Trophoblast cell (in vitro differentiated cells and primary cell): ENCODE measurements around the gene KYAT1.
A peak's percentile ranks its signal among the peaks of the same experiment; 100 is the strongest.

Source experiments
- DNase-seq, 2 donors: peaks; one replicate each; pipeline ENCODE4 v3.0.0-alpha.2; 2016
- H2AFZ ChIP-seq: 2 replicates; pipeline ENCODE4 v1.6.1; 2013; ENCODE audit warnings: low read length, moderate library complexity, mild to moderate bottlenecking; ENCODE audit not compliant: insufficient read depth, poor library complexity
- H2AK5ac ChIP-seq: 2 replicates; pipeline ENCODE4 v1.6.1; 2013; ENCODE audit warnings: mild to moderate bottlenecking, low read length
- H2BK120ac ChIP-seq: 2 replicates; pipeline ENCODE4 v1.6.1; 2013; ENCODE audit warnings: low read length, mild to moderate bottlenecking, moderate library complexity; ENCODE audit not compliant: insufficient read depth, poor library complexity
- H2BK12ac ChIP-seq: 2 replicates; pipeline ENCODE4 v1.6.1; 2013; ENCODE audit warnings: mild to moderate bottlenecking, low read length, moderate library complexity
- H2BK5ac ChIP-seq: 2 replicates; pipeline ENCODE4 v1.6.1; 2013; ENCODE audit warnings: low read length, low read depth, moderate library complexity, mild to moderate bottlenecking; ENCODE audit not compliant: poor library complexity
- H3K14ac ChIP-seq: 2 replicates; pipeline ENCODE4 v1.6.1; 2013; ENCODE audit warnings: mild to moderate bottlenecking, low read length
- H3K18ac ChIP-seq: 2 replicates; pipeline ENCODE4 v1.6.1; 2013; ENCODE audit warnings: mild to moderate bottlenecking, low read length
- H3K23ac ChIP-seq: 2 replicates; pipeline ENCODE4 v1.6.1; 2013; ENCODE audit warnings: low read length
- H3K27ac ChIP-seq: 2 replicates; pipeline ENCODE4 v1.5.1; 2013; ENCODE audit warnings: low read depth, mild to moderate bottlenecking, inconsistent platforms, low read length, moderate library complexity
- H3K27me3 ChIP-seq: 2 replicates; pipeline ENCODE4 v1.6.1; 2013; ENCODE audit warnings: inconsistent platforms, mild to moderate bottlenecking, low read length, moderate library complexity; ENCODE audit not compliant: insufficient read depth
- H3K36me3 ChIP-seq, 2 experiments: 1 replicate in 1 of 2; 2 replicates in 1 of 2; pipeline ENCODE4 v1.6.1; 2013; ENCODE audit warnings: low read length in 2 of 2, mild to moderate bottlenecking in 2 of 2, moderate library complexity in 1 of 2; ENCODE audit not compliant: insufficient read depth in 2 of 2, control insufficient read depth in 1 of 2
- H3K4ac ChIP-seq: 2 replicates; pipeline ENCODE4 v1.6.1; 2013; ENCODE audit warnings: low read depth, mild to moderate bottlenecking, low read length, moderate library complexity
- H3K4me1 ChIP-seq, 2 experiments: 1 replicate in 1 of 2; 2 replicates in 1 of 2; pipeline ENCODE4 v1.6.1; 2013; ENCODE audit warnings: low read length in 2 of 2, mild to moderate bottlenecking in 2 of 2, moderate library complexity in 1 of 2; ENCODE audit not compliant: insufficient read depth in 2 of 2, control insufficient read depth in 1 of 2
- H3K4me2 ChIP-seq: 2 replicates; pipeline ENCODE4 v1.6.1; 2013; ENCODE audit warnings: inconsistent platforms, mild to moderate bottlenecking, low read length, moderate library complexity
- H3K4me3 ChIP-seq: 2 replicates; pipeline ENCODE4 v1.5.1; 2013; ENCODE audit warnings: mild to moderate bottlenecking, low read depth, low read length, inconsistent platforms
- H3K79me1 ChIP-seq: one replicate; pipeline ENCODE4 v1.6.1; 2013; ENCODE audit warnings: low read length
- H3K79me2 ChIP-seq: 2 replicates; pipeline ENCODE4 v1.6.1; 2013; ENCODE audit warnings: low read length, mild to moderate bottlenecking; ENCODE audit not compliant: control insufficient read depth, insufficient read depth, poor library complexity
- H3K9ac ChIP-seq: 2 replicates; pipeline ENCODE4 v1.6.1; 2013; ENCODE audit warnings: mild to moderate bottlenecking, low read length
- H3K9me3 ChIP-seq: 2 replicates; pipeline ENCODE4 v1.6.1; 2013; ENCODE audit warnings: low read depth, mild to moderate bottlenecking, control low read depth, inconsistent platforms, low read length; ENCODE audit not compliant: insufficient read depth
- H4K12ac ChIP-seq: 2 replicates; pipeline ENCODE4 v1.6.1; 2013; ENCODE audit warnings: low read depth, mild to moderate bottlenecking, low read length, moderate library complexity
- H4K8ac ChIP-seq: 2 replicates; pipeline ENCODE4 v1.6.1; 2013; ENCODE audit warnings: low read depth, mild to moderate bottlenecking, low read length, moderate library complexity
- H4K91ac ChIP-seq: one replicate; pipeline ENCODE4 v1.6.1; 2013; ENCODE audit warnings: low read depth, mild to moderate bottlenecking, low read length, moderate library complexity
- WGBS: extraction: QIAGEN DNeasy Blood & Tissue Kit; methylation state at CpG from one replicate; pipeline ENCODE4 v1.1.7; 2013; ENCODE audit warnings: missing lambda C conversion rate; ENCODE audit not compliant: insufficient read length, insufficient coverage; ENCODE audit errors: extremely low coverage; 5-methylcytosine and 5-hydroxymethylcytosine counted together

The KYAT1 gene

GRCh38 chr9:128836509-128837145 lies 45.1 kb downstream of the KYAT1 start:
- H4K91ac ChIP-seq: no peak overlapping the region
- H2BK5ac ChIP-seq: no peak overlapping the region
- no peak overlapping the region for H3K4ac ChIP-seq
- H3K14ac ChIP-seq: no peak overlapping the region
- no peaks in the 10 kb centered on the region for H3K27me3 ChIP-seq
- no peak overlapping the region for H3K23ac ChIP-seq
- H3K79me1 ChIP-seq: no peaks in the 10 kb centered on the region
- no peak overlapping the region for H3K9ac ChIP-seq
- H3K27ac ChIP-seq: no peak overlapping the region
- peaks cover 8 to 9% of the 10 kb centered on the region in 2 experiments for H3K4me1 ChIP-seq
- no peak overlapping the region for H3K4me2 ChIP-seq
- no peak overlapping the region for H4K12ac ChIP-seq
- H2BK12ac ChIP-seq: no peak overlapping the region
- H2BK120ac ChIP-seq: no peak overlapping the region
- WGBS: no CpG with 5 or more reads among the region's 14 CpGs
- peaks cover 5 to 8% of the 10 kb centered on the region in 2 experiments for H3K36me3 ChIP-seq
- H3K9me3 ChIP-seq: peaks cover 2% of the 10 kb centered on the region
- DNase-seq: no peak
- H3K4me3 ChIP-seq: no peak overlapping the region
- no peak overlapping the region for H3K18ac ChIP-seq
- H4K8ac ChIP-seq: no peak overlapping the region
- no peak overlapping the region for H2AK5ac ChIP-seq
- H2AFZ ChIP-seq: no peak overlapping the region
- H3K79me2 ChIP-seq: no peaks in the 10 kb centered on the region

GRCh38 chr9:128835246-128836210 lies 46.2 kb downstream of the KYAT1 start:
- no peak overlapping the region for H2AFZ ChIP-seq
- no peaks in the 10 kb centered on the region for H3K79me2 ChIP-seq

DNA sequence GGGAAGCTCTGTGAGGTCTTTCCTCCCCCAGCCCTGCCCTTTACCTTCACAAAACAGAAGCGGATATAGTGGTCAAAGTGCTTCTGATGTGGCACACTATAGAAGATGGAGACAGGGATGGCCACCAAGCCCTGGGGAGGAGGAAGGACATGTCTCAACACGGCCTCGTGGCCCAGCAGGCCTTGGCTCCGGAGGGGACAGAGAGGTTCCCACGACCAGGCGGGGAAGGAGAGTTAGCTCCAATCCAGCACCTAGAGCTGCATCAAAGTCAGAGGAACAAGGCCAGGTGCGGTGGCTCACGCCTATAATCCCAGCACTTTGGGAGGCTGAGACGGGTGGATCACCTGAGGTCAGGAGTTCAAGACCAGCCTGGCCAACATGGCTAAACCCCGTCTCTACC lies 48.1 kb downstream of the KYAT1 start:
- Histone ChIP-seq H2BK5ac (no peak overlapping the region), H2AK5ac (no peak overlapping the region), H3K9me3 (peaks cover 2% of the 10 kb centered on the region), H3K23ac (no peak overlapping the region), H3K36me3 (peaks cover 5 to 8% of the 10 kb centered on the region in 2 experiments), H3K4ac (no peak overlapping the region), H4K12ac (no peak overlapping the region), H3K14ac (no peak overlapping the region), H3K27ac (no peak overlapping the region), H3K4me2 (no peak overlapping the region), H2AFZ (no peak overlapping the region), H3K9ac (no peak overlapping the region), H4K91ac (no peak overlapping the region), H3K4me1 (peaks cover 14 to 16% of the 10 kb centered on the region in 2 experiments), H4K8ac (no peak overlapping the region), H3K79me2 (peaks cover 7% of the 10 kb centered on the region), H3K27me3 (no peaks in the 10 kb centered on the region), H3K4me3 (no peak overlapping the region), H2BK12ac (no peak overlapping the region), H2BK120ac (no peak overlapping the region), H3K79me1 (peaks cover 3% of the 10 kb centered on the region), H3K18ac (no peak overlapping the region)
- no CpG with 5 or more reads among the region's 10 CpGs for WGBS
- no peak for DNase-seq

More at GRCh38 chr9:128835246-128836210, 46.2 kb downstream of the KYAT1 start:
- no peak overlapping the region for H2BK120ac ChIP-seq
- H2BK5ac ChIP-seq: no peak overlapping the region
- no peaks in the 10 kb centered on the region for H3K79me1 ChIP-seq
- no peak overlapping the region for H3K18ac ChIP-seq
- DNase-seq: peak; percentile 61 to 74
- H3K9ac ChIP-seq: no peak overlapping the region
- no peak overlapping the region for H2AK5ac ChIP-seq
- H3K14ac ChIP-seq: no peak overlapping the region
- no peak overlapping the region for H4K91ac ChIP-seq
- H3K4ac ChIP-seq: no peak overlapping the region
- no peak overlapping the region for H3K4me2 ChIP-seq
- no peak overlapping the region for H3K23ac ChIP-seq
- no peaks in the 10 kb centered on the region for H3K27me3 ChIP-seq
- H3K4me1 ChIP-seq: peaks cover 8 to 9% of the 10 kb centered on the region in 2 experiments
- peaks cover 2% of the 10 kb centered on the region for H3K9me3 ChIP-seq
- H2BK12ac ChIP-seq: no peak overlapping the region
- H4K12ac ChIP-seq: no peak overlapping the region
- peaks cover 5 to 8% of the 10 kb centered on the region in 2 experiments for H3K36me3 ChIP-seq
- no peak overlapping the region for H3K27ac ChIP-seq
- H3K4me3 ChIP-seq: no peak overlapping the region
- no CpG with 5 or more reads among the region's 28 CpGs for WGBS
- no peak overlapping the region for H4K8ac ChIP-seq

DNA sequence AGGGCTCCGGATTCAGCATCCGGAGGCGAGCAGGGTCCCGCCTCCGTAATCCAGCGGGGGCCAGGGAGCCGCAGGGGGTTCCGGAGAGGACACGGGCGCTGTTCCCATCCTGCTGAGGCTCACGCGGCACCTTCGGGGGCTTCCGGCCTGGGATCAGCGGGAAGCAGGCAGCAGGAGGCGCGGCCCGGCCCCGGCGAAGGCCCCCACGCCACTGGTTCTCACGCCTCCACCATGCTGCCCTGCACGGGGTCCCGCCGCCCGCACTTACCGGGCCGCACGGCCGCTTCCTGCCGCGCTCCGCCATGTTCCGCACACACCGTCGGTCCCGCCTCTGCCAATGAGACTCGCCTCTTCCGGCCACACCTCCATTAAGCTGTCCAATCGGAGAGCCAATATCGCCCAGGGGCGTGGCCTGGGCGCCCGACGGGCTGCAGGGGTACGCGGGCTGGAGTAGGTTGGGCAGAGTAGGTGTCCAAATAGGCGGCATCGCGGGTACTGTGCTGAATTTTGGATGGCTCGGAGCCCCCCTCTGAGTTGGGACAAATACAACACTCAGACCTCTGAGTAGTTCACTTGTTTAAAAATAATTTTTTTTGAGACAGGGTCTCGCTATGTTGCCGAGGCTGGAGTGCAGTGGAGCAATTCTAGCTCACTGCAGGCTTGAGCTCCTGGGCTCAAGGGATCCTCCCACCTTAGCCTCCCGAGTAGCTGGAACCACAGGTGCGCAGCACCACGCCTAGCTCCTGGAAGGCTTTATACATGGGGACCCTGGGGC lies 52.1 kb downstream of the KYAT1 start, which contains the start of gene SPOUT1:
Gene SPOUT1 (minus strand): TSS at position 318 of the 775 bp plus-strand sequence. CDS start 14 bp downstream, at position 304.
- H3K4me3 ChIP-seq: peak within 1 kb of the TSS; percentile 79
- peaks cover 5 to 11% of the 10 kb centered on the region in 2 experiments for H3K4me1 ChIP-seq
- no peak within 1 kb of the TSS for H3K23ac ChIP-seq
- peak within 1 kb of the TSS; percentile 89 for H4K12ac ChIP-seq
- peak within 1 kb of the TSS; percentile 65 for H4K91ac ChIP-seq
- WGBS: no CpG with 5 or more reads among the region's 56 CpGs
- H2AFZ ChIP-seq: peak within 1 kb of the TSS; percentile 96
- peaks cover 24 to 31% of the 10 kb centered on the region in 2 experiments for H3K36me3 ChIP-seq
- H3K27me3 ChIP-seq: no peaks in the 10 kb centered on the region
- H3K14ac ChIP-seq: peak within 1 kb of the TSS; percentile 81
- peak within 1 kb of the TSS; percentile 73 for H3K18ac ChIP-seq
- peak within 1 kb of the TSS; percentile 82 for H3K9ac ChIP-seq
- H2BK5ac ChIP-seq: peak within 1 kb of the TSS; percentile 58
- peak within 1 kb of the TSS; percentile 75 for H2BK120ac ChIP-seq
- H3K27ac ChIP-seq: no peak within 1 kb of the TSS
- H2AK5ac ChIP-seq: peak within 1 kb of the TSS; percentile 27
- no peak within 1 kb of the TSS for H2BK12ac ChIP-seq
- peaks cover 2% of the 10 kb centered on the region for H3K9me3 ChIP-seq
- H3K4ac ChIP-seq: peak within 1 kb of the TSS; percentile 22
- H4K8ac ChIP-seq: peak within 1 kb of the TSS; percentile 94
- H3K4me2 ChIP-seq: peak within 1 kb of the TSS; percentile 93
- H3K79me2 ChIP-seq: peaks cover 7% of the 10 kb centered on the region
- peaks cover 3% of the 10 kb centered on the region for H3K79me1 ChIP-seq
- peak; percentile 95 to 98 for DNase-seq
